ENCODE data around the gene CEACAM16.

DNA sequence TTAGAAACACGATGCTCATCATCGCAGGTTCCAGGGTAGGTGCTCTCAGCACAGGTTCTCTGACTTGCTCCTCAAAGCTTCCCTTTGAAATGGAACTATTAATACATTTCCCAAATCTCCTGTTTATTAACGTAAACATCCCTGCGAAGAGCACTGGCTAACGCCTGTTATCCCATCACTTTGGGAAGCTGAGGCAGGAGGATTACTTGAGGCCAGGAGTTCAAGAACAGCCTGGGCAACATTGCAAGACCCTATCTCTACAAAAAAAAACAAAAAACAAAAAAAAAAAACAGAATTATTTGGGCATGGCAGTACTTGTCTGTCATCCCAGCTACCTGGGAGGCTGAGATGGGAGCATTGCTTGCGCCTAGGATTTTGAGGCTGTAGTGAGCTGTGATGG is 18.7 kb downstream of the CEACAM16 start:
- no peak for TF ChIP-seq EZH2 (IDR thresholded peaks at IDR 0.05)
- TF ChIP-seq POLR2AphosphoS5 (IDR thresholded peaks at IDR 0.05; ENCODE audit: borderline replicate concordance, low read depth, low read length): no peak
- TF ChIP-seq FOXP2 (optimal IDR thresholded peaks at IDR 0.05; ENCODE audit: control extremely low read depth, extremely low read length, insufficient read depth): no peak

Data from SK-N-MC (cell line).